H1 (cell line): ENCODE measurements around the gene SNAPIN. TPM values are rescaled to one million over a fixed set of nuclear protein-coding genes. Genes with fewer than 3 reads are reported as not detected.

ENCODE experiments used
- ATF2 ChIP-seq: IDR thresholded peaks from 2 replicates; pipeline ENCODE4 v1.6.1; 2012; ENCODE audit warnings: low read length, inconsistent platforms
- EP300 ChIP-seq, 2 experiments: IDR thresholded peaks; 1 replicate in 1 of 2; 2 replicates in 1 of 2; pipeline ENCODE4 v1.6.1; 2011 to 2012; ENCODE audit warnings: low read depth in 2 of 2, low read length in 2 of 2, mild to moderate bottlenecking in 2 of 2, borderline replicate concordance in 1 of 2, inconsistent platforms in 1 of 2, moderate library complexity in 1 of 2
- HDAC2 ChIP-seq, 2 experiments: fragments of 300-600 bp in 1 of 2; sonication (generic) in 1 of 2; IDR thresholded peaks; 2 replicates each; pipeline ENCODE4 v1.6.1; 2011 to 2012; ENCODE audit warnings: low read depth in 2 of 2, low read length in 2 of 2, mild to moderate bottlenecking in 2 of 2, moderate library complexity in 2 of 2, borderline replicate concordance in 1 of 2, inconsistent platforms in 1 of 2
- NANOG ChIP-seq: IDR thresholded peaks from 2 replicates; pipeline ENCODE4 v1.6.1; 2011; ENCODE audit warnings: low read length, low read depth, mild to moderate bottlenecking, inconsistent platforms; ENCODE audit not compliant: insufficient read depth, poor library complexity, severe bottlenecking
- SUZ12 ChIP-seq: fragments of 200-600 bp; sonication (generic); IDR thresholded peaks from 2 replicates; pipeline ENCODE4 v1.6.1; 2012; ENCODE audit warnings: mild to moderate bottlenecking, inconsistent platforms, low read length, moderate library complexity, mixed read lengths
- polyA plus RNA-seq, 7 experiments: library from polyadenylated mRNA; depleted of rRNA in 3 of 7; stranded (reverse) in 5 of 7; unstranded in 2 of 7; fragments of >200 nt in 5 of 7; fragments of 200-250 nt in 2 of 7; gene quantifications; 1 replicate in 5 of 7; 2 replicates in 1 of 7; 4 replicates in 1 of 7; pipeline versions ENCODE4 v1.2.1 to v1.2.3, GENCODE V29; 2011 to 2013; ENCODE audit warnings: missing spikeins in 2 of 7, mixed read lengths in 2 of 7
- total RNA-seq: library from RNA; stranded (reverse); fragmentation: NEBNext Ultra II Directional; extraction: Animal tissue kit (Norgen Biotek cat#: 25700); gene quantifications from 2 replicates; pipeline ENCODE4 v1.2.1, GENCODE V29; 2021

Gene SNAPIN
- total and polyA plus RNA-seq, 2 of the 8 experiments (the other 6 are each of a cell fraction or from before 2014, with no cell fraction given) = 25.7 to 31.1 TPM

DNA sequence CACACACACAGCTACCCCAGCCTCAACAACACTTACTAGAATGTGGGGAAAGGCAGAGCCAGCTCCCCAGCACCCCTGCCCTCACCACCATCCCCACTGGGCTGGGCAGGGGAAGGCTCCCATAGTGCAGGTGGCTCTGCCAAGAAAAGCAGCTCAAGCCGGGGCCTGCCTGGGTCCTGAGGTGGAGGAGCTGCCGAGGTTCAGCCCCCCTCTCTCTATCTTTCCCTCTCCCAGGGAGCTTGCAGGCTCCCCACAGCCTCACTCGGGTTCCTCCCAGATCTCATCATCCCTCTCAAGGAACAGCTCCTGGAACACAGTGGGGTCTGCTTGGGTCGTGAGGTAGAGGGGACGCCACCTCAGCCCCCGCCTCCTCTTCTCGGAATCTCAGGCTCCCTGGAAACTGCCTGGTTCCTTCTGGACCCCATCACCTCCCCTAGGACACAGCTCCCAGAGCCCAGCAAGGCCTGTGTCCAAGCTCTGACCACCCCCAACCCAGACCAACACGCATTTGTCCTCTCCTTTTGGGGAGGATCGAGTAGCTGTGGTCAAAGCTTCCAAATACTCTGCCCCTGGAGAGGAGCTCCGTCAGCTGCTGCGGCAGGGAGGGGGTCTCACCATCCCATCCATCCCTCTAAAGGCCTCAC is 46.3 kb upstream of the SNAPIN start (continued):
- TF ChIP-seq NANOG (no peak), SUZ12 (no peak), ATF2 (no peak), HDAC2 (IDR thresholded peaks at IDR 0.05; ENCODE audit: borderline replicate concordance in 1 of 2, low read depth in 2 of 2, low read length in 2 of 2) (no peak), EP300 (IDR thresholded peaks at IDR 0.05; ENCODE audit: borderline replicate concordance in 1 of 2, low read depth in 2 of 2, low read length in 2 of 2) (no peak)
